IMR-90 (cell line): ENCODE results near the gene GABBR2. TPM values are rescaled to one million over a fixed set of nuclear protein-coding genes. Genes with fewer than 3 reads are reported as not detected.

Experiments
- ATAC-seq: fragments of 200-7000 bp; cut with Tn5 transposase; 2 replicates; pipeline ENCODE4 v1.9.1; 2020; ENCODE audit warnings: low read depth, mild to moderate bottlenecking, moderate library complexity
- BruUV-seq: library from RNA; stranded (reverse); fragments of 400-500 nt; replicated peaks from 2 replicates; lab custom pipeline; 2021; lab: Mats Ljungman, UMichigan
- CTCF ChIA-PET: fragments of 300-600 bp; formaldehyde crosslinking; extraction: SDS; loops from one replicate; lab custom pipeline; 2021; ENCODE audit warnings: antibody characterized with exemption; lab: Yijun Ruan, JAX
- POLR2A ChIA-PET: fragments of 300-600 bp; sonication (Branson Sonifier 250); formaldehyde crosslinking; loops from one replicate; lab custom pipeline; 2022; ENCODE audit warnings: antibody characterized with exemption; ENCODE audit not compliant: unreplicated experiment; lab: Charles Lee
- DNase-seq: peaks from one replicate; pipeline ENCODE4 v3.0.0; 2013
- H2AFZ ChIP-seq: replicated peaks from 2 replicates; pipeline ENCODE3; 2013; ENCODE audit warnings: low read length, mild to moderate bottlenecking; ENCODE audit not compliant: poor library complexity
- H2AK5ac ChIP-seq: 2 replicates; pipeline ENCODE4 v1.6.1; 2013; ENCODE audit warnings: low read depth, low read length, inconsistent platforms
- H2AK9ac ChIP-seq: replicated peaks from 2 replicates; pipeline ENCODE3; 2013; ENCODE audit warnings: mild to moderate bottlenecking, low read depth, low read length, moderate library complexity; ENCODE audit not compliant: poor library complexity
- H2BK120ac ChIP-seq: 2 replicates; pipeline ENCODE4 v1.6.1; 2013; ENCODE audit warnings: low read depth, low read length, inconsistent platforms
- H2BK15ac ChIP-seq: 3 replicates; pipeline ENCODE4 v1.6.1; 2013; ENCODE audit warnings: low read depth, low read length, inconsistent platforms
- H2BK20ac ChIP-seq: 2 replicates; pipeline ENCODE4 v1.6.1; 2013; ENCODE audit warnings: low read depth, mild to moderate bottlenecking, inconsistent platforms, low read length, moderate library complexity
- H2BK5ac ChIP-seq: 2 replicates; pipeline ENCODE4 v1.6.1; 2013; ENCODE audit warnings: mild to moderate bottlenecking, low read depth, low read length, inconsistent platforms; ENCODE audit not compliant: poor library complexity, severe bottlenecking
- H3K14ac ChIP-seq: replicated peaks from 2 replicates; pipeline ENCODE4 v1.6.1; 2013; ENCODE audit warnings: low read depth, low read length, inconsistent platforms
- H3K18ac ChIP-seq: 2 replicates; pipeline ENCODE4 v1.6.1; 2013; ENCODE audit warnings: low read depth, low read length, control low read depth
- H3K23ac ChIP-seq: 2 replicates; pipeline ENCODE4 v1.6.1; 2013; ENCODE audit warnings: low read depth, low read length, inconsistent platforms
- H3K27ac ChIP-seq: 2 replicates; pipeline ENCODE4 v1.5.1; 2013; ENCODE audit warnings: mild to moderate bottlenecking, control low read depth, low read length; ENCODE audit not compliant: insufficient read depth
- H3K27me3 ChIP-seq: 2 replicates; pipeline ENCODE4 v1.6.1; 2013; ENCODE audit warnings: low read length; ENCODE audit not compliant: control insufficient read depth, insufficient read depth
- H3K36me3 ChIP-seq: 2 replicates; pipeline ENCODE4 v1.6.1; 2013; ENCODE audit warnings: low read length, mixed read lengths; ENCODE audit not compliant: control insufficient read depth, insufficient read depth
- H3K4ac ChIP-seq: 2 replicates; pipeline ENCODE4 v1.6.1; 2013; ENCODE audit warnings: low read depth, low read length, inconsistent platforms
- H3K4me1 ChIP-seq: 2 replicates; pipeline ENCODE4 v1.6.1; 2013; ENCODE audit warnings: low read length, mixed read lengths; ENCODE audit not compliant: control insufficient read depth, insufficient read depth
- H3K4me2 ChIP-seq: 2 replicates; pipeline ENCODE4 v1.6.1; 2013; ENCODE audit warnings: low read depth, mild to moderate bottlenecking, control low read depth, low read length, moderate library complexity
- H3K4me3 ChIP-seq: 2 replicates; pipeline ENCODE4 v1.5.1; 2013; ENCODE audit warnings: low read depth, mild to moderate bottlenecking, control low read depth, low read length, moderate library complexity; ENCODE audit not compliant: insufficient read depth
- H3K56ac ChIP-seq: 2 replicates; pipeline ENCODE4 v1.6.1; 2013; ENCODE audit warnings: low read length, inconsistent platforms; ENCODE audit not compliant: insufficient read depth; ENCODE audit errors: extremely low read depth
- H3K79me1 ChIP-seq, 2 experiments: 2 replicates each; pipeline ENCODE4 v1.6.1; 2013; ENCODE audit warnings: low read length in 2 of 2, inconsistent platforms in 1 of 2, low read depth in 1 of 2
- H3K9ac ChIP-seq: 2 replicates; pipeline ENCODE4 v1.6.1; 2013; ENCODE audit warnings: low read depth, low read length, control low read depth
- H3K9me1 ChIP-seq: 2 replicates; pipeline ENCODE4 v1.6.1; 2013; ENCODE audit warnings: low read length, inconsistent platforms; ENCODE audit not compliant: insufficient read depth
- H3K9me3 ChIP-seq: 2 replicates; pipeline ENCODE4 v1.6.1; 2013; ENCODE audit warnings: low read length; ENCODE audit not compliant: control insufficient read depth, insufficient read depth
- H4K20me1 ChIP-seq: 2 replicates; pipeline ENCODE4 v1.6.1; 2013; ENCODE audit warnings: low read length, inconsistent platforms; ENCODE audit not compliant: insufficient read depth
- H4K5ac ChIP-seq: 2 replicates; pipeline ENCODE4 v1.6.1; 2013; ENCODE audit warnings: mild to moderate bottlenecking, low read depth, low read length, control low read depth
- H4K8ac ChIP-seq, 2 experiments: 2 replicates each; pipeline ENCODE4 v1.6.1; 2013; ENCODE audit warnings: low read depth in 2 of 2, low read length in 2 of 2, control low read depth in 1 of 2, inconsistent platforms in 1 of 2
- H4K91ac ChIP-seq: 2 replicates; pipeline ENCODE4 v1.6.1; 2013; ENCODE audit warnings: low read depth, low read length, inconsistent platforms; ENCODE audit not compliant: insufficient read depth
- CEBPB ChIP-seq: IDR thresholded peaks from 2 replicates; pipeline ENCODE4 v1.6.1; 2012; ENCODE audit warnings: low read depth, low read length, improper control_type of control experiment
- CTCF ChIP-seq: conservative IDR thresholded peaks from 2 replicates; pipeline ENCODE4 v1.5.1; 2012; ENCODE audit warnings: mild to moderate bottlenecking, low read depth, low read length, improper control_type of control experiment
- MAZ ChIP-seq: IDR thresholded peaks from 2 replicates; pipeline ENCODE4 v1.6.1; 2012; ENCODE audit warnings: low read depth, mild to moderate bottlenecking, low read length, improper control_type of control experiment, moderate library complexity, borderline replicate concordance
- NFE2L2 ChIP-seq: fragments of 150-350 bp; IDR thresholded peaks from 2 replicates; pipeline ENCODE4 v1.6.1; 2016; ENCODE audit warnings: low read depth, mild to moderate bottlenecking, low read length
- RAD21 ChIP-seq: IDR thresholded peaks from 2 replicates; pipeline ENCODE4 v1.6.1; 2012; ENCODE audit warnings: low read length, improper control_type of control experiment
- SMC3 ChIP-seq: fragments of 150-350 bp; IDR thresholded peaks from 2 replicates; pipeline ENCODE4 v1.6.1; 2016; ENCODE audit warnings: low read depth, mild to moderate bottlenecking, antibody characterized with exemption, low read length, moderate library complexity
- WGBS, 2 experiments: methylation state at CpG; one replicate each; pipeline versions ENCODE4 v1.1.5 to v1.1.7; 2013; ENCODE audit warnings: missing lambda C conversion rate in 2 of 2; ENCODE audit not compliant: insufficient read length in 1 of 2; ENCODE audit errors: extremely low coverage in 2 of 2; 5-methylcytosine and 5-hydroxymethylcytosine counted together
- dilution Hi-C: fragments of 300-500 bp; cut with HindIII; formaldehyde crosslinking; loops from one replicate; pipeline ENCODE4 v1.14.3; 2018; ENCODE audit warnings: low sequenced_read_pairs; ENCODE audit not compliant: unreplicated experiment
- in situ Hi-C: fragments of 300-500 bp; cut with MboI; formaldehyde crosslinking; loops from 3 replicates; pipeline ENCODE4 v1.14.3; 2019; ENCODE audit warnings: low sequenced_read_pairs, inconsistent platforms, mixed read lengths
- intact Hi-C: fragments of 100-400 bp; cut with micrococcal nuclease; formaldehyde crosslinking; loops from 2 replicates; pipeline ENCODE4 v1.10.0; 2022
- polyA plus RNA-seq, 3 experiments: library from polyadenylated mRNA; depleted of rRNA; stranded (reverse); fragments of >200 nt; gene quantifications; 2 replicates each; pipeline ENCODE4 v1.2.3, GENCODE V29; 2012; ENCODE audit warnings: low replicate concordance in 1 of 3
- total RNA-seq: library from RNA; depleted of rRNA; stranded (reverse); fragments of >200 nt; gene quantifications from 2 replicates; pipeline ENCODE4 v1.2.3, GENCODE V29; 2012

Gene GABBR2
- total and polyA plus RNA-seq, 2 of the 4 experiments (the other 2 are of a cell fraction), result 14.2 to 20.3 TPM

GRCh38 chr9:98719055-98719454 lies 10.3 kb upstream of the GABBR2 start:
- peaks cover 34% of the 10 kb centered on the region for H3K27me3 ChIP-seq
- no peak overlapping the region for H3K18ac ChIP-seq
- intact Hi-C loops (no loop called here), dilution Hi-C loops (no loop called here), in situ Hi-C loops (no loop called here)
- no peak overlapping the region for H3K4me3 ChIP-seq
- no peak overlapping the region for H4K5ac ChIP-seq
- no peak overlapping the region for H3K9ac ChIP-seq
- CTCF ChIA-PET, result no interaction called here
- H2AK9ac ChIP-seq, result no peak overlapping the region
- H3K4ac ChIP-seq, result no peak overlapping the region
- H3K9me1 ChIP-seq, result no peaks in the 10 kb centered on the region
- ATAC-seq, result no peak
- POLR2A ChIA-PET, result no interaction called here
- H3K14ac ChIP-seq, result no peak overlapping the region
- no peak for DNase-seq
- H2BK20ac ChIP-seq, result no peak overlapping the region
- no peaks in the 10 kb centered on the region for H3K4me1 ChIP-seq
- H4K8ac ChIP-seq, result no peak overlapping the region
- no peak overlapping the region for H3K23ac ChIP-seq
- H3K36me3 ChIP-seq, result no peaks in the 10 kb centered on the region
- H2BK15ac ChIP-seq, result no peak overlapping the region
- no peak overlapping the region for H3K4me2 ChIP-seq
- H3K9me3 ChIP-seq, result peaks cover 10% of the 10 kb centered on the region
- no peak overlapping the region for H2AFZ ChIP-seq
- H4K91ac ChIP-seq, result no peak overlapping the region
- no peak overlapping the region for H2AK5ac ChIP-seq
- H2BK120ac ChIP-seq, result no peak overlapping the region
- BruUV-seq, result no TSS peak
- H3K56ac ChIP-seq, result no peak overlapping the region
- WGBS, 2 experiments, result 40% methylated on average over 1 of the region's 2 CpGs; no CpG with 5 or more reads in 1 of the 2 experiments
- no peaks in the 10 kb centered on the region; the same call in 1 of the 2 replicates for H4K20me1 ChIP-seq
- H3K27ac ChIP-seq, result no peak overlapping the region
- H2BK5ac ChIP-seq, result no peak overlapping the region
- H3K79me1 ChIP-seq, result no peaks in the 10 kb centered on the region
- no peak for TF ChIP-seq CEBPB
- TF ChIP-seq MAZ, result no peak
- TF ChIP-seq SMC3, result no peak
- TF ChIP-seq CTCF, result no peak
- no peak for TF ChIP-seq NFE2L2
- TF ChIP-seq RAD21, result no peak
